ENCODE results near the gene SH3BP1.

SH3BP1 gene

GRCh38 chr22:37659066-37659896 is 19.8 kb downstream of the SH3BP1 start:
- DNase-seq: no peak

DNA sequence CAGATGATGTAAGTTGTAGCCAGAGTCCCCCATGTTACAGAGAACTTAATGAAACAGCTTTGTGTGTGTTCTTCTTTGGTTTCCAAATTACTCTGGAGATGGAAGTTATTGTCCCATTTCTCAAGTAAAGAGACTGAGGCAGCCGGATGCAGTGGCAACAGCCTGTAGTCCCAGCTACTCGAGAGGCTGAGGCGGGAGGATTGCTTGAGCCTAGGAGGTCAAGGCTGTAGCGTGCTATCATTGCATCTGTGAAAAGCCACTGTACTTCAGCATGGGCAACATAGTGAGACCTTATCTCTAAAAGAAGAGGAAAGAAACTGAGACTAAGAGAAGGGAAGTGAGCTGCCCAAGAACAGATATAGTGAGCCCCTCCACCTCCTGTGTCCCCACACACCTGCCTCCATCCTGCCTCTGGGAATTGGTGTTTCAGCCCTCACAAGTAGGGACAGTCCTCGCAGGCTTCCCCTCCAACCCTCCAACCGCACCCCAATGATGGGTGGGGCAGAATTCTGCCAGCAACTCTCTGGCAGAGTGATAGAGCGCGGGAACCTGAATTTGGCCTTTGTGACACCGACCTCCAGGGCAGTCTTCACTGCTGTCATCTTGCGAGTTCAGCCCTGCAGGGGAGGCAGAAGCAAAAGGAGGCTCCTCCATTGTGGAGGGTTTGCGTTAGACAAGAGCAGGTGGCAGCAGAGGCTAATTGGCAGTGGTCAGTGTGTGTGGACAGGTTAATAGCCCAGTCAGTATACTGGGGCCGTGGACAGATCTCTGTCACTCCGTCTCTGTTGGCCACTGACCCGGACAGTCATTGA is 20.6 kb downstream of the SH3BP1 start:
- DNase-seq: no peak

- no peak for DNase-seq
Observed at GRCh38 chr22:37660709-37661045, 21.2 kb downstream of the SH3BP1 start.

DNA sequence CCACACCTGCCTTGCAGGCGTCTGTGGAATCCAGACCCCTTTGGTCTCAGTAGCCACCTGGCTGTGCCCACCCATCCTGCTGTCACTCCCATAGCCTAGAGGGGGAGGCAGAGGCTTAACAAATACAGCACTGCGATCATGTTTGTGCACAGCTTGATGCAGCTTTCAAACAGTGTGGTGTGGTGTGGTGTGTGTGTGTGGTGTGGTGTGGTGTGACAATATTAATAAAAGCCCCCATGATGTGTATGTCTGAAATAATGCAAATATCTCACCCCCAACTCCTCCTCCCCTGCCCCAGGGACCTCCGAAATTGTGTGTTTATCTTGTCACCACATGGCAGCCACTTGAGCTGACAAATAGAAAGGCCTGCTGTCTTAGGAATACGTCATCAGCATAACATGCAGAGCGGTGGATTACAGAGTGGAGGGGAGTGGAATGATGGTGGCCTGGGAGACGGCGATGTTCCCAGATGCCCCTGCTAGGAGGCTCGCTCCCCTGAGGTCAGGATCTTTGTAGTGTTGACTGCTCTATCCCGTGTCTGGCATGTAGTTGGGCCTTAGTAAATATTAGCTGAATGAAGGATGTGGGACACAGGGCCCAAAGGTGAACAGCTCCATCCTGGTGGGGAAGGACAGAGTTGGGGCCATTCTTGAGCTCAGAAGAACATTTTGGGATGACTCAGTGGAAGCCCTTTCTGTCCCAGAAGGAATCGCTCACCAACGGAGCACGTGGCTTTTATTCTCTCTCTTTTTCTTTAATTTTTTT is 21.9 kb downstream of the SH3BP1 start:
- DNase-seq: peak; percentile 79

DNA sequence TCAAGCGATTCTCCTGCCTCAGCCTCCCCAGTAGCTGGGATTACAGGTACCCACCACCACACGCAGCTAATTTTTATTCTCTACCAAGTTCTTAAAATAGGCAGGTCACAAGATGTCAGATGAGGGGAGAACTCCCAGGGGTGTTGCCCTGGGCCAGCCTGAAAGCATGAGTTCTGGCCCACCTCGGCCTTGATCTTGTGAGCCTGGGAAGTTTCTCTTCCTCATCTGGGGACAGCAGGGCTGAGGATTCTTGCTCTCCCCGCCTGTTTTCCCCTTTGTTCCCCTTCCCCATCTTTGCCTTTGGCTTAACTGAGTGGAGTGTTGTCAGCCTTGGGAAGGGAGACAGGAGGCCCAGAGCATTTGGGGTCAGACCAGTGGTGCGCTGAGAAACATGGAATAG is 22.6 kb downstream of the SH3BP1 start:
- DNase-seq: no peak

DNA sequence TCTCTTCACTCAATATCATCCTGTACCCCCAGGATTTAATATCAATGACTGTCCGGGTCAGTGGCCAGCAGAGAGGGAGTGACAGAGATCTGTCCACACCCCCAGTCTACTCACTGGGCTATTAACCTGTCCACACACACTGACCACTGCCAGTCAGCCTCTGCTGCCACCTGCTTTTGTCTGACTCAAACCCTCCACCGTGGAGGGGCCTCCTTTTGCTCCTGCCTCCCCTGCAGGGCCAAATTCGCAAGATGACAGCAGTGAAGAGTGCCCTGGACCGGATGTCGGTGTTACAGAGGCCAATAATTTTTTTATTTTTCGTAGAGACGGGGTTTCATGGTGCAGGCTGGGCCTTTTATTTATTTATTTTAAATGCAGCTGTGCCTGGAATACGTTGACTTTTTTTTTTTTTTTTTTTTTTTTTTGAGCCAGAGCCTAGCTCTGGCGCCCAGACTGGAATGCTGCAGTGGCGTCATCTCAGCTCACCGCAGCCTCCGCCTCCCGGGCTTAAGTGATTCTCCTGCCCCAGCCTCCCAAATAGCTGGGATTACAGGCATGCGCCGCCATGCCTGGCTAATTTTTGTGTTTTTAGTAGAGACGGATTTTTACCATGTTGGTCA is 24.2 kb downstream of the SH3BP1 start:
- DNase-seq: peak; percentile 44

- DNase-seq: no peak
Observed at GRCh38 chr22:37664249-37665101, 25.0 kb downstream of the SH3BP1 start.

- no peak for DNase-seq
Observed at GRCh38 chr22:37665487-37665886, 26.0 kb downstream of the SH3BP1 start.

- peak; percentile 45 for DNase-seq
Observed at GRCh38 chr22:37669586-37669985, 30.1 kb downstream of the SH3BP1 start.

- DNase-seq: no peak
Observed at GRCh38 chr22:37672206-37672919, 32.9 kb downstream of the SH3BP1 start.

- no peak for DNase-seq
Observed at GRCh38 chr22:37672920-37673455, 33.5 kb downstream of the SH3BP1 start.

- DNase-seq: no peak
Observed at GRCh38 chr22:37674248-37674647, 34.8 kb downstream of the SH3BP1 start.

DNA sequence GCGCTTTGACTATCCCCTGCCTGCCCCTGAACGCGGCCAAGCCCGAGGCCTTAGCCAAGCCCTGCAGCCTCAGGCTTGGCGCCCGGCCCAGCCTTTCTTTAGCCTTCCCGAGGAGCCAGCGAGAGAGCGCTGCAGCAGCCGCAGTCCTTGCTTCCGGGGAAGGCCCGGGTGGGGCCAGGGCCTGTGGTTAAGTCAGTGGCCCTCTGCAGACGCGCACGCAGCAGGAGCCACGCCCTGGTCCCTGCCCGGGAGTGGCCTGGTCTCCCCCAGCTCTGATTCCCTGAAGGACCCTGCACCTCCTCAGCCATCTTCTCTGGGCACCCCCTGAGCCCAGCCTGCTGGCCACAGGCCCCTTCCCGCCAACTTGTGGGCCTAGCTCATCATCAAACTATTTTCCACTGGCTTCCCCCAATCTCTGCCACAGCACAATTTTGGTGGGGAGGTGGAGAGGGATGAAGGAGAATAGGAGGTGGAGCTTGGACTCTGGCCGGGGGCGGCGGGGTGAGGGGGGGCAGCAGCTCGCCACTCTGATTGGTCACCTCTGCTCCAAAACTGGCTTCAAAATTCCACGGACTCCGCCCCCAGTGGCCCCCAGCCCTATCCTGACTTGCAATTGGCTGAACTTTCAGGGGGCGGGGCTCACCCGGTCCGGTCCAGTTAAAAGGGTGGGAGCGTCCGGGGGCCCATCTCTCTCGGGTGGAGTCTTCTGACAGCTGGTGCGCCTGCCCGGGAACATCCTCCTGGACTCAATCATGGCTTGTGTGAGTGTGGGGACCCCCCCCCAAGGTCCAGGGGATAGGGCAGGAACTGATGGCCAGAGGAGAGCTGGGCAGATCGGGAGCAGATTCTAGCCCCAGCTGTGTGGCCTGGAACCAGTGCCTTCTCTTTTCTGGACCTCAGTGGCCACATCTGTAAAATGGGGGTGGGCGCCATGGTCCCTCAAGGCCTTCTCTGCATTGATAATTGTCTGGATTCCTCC is 35.8 kb downstream of the SH3BP1 start, which contains the start of gene LGALS1:
LGALS1 (plus strand) TSS at position 686 of the 979 bp plus-strand sequence; CDS start at position 753, 67 bp downstream.
- peak; percentile 99 for DNase-seq

- DNase-seq: peak; percentile 24
Observed at GRCh38 chr22:37675930-37676735, 36.7 kb downstream of the SH3BP1 start.

DNA sequence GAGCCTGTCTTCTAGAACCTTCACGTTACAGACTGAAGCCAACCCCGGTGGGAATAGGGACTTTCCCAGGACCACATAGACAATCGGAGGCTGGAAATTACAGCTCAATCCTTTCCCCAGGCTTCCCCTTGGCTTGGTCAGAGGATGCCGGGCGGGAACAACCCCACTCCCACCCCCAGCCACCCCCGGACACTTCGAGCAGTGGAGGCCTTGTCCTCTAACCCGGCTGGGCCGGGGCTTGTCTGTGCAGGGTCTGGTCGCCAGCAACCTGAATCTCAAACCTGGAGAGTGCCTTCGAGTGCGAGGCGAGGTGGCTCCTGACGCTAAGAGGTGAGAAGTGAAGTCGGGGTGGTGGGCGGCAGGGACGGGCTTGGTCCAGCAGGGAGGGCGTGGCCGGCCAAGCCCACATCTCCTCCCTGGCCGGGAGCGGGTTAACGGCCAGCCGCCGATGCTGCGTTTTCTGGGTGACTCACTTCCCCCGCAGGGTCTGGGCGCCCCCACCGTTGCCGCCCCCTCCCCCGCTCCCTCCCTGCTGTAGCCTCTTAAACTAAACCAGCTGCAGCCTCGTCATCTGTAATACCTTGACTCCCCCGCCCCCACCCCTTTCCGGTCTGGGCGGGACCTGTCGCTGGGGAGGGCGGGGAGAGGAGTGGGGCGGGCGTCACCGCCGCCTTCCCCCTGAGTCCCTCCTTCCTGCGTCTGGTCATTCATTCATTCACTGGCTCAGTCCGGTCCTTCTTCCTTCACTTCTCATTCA is 37.4 kb downstream of the SH3BP1 start:
- DNase-seq: peak; percentile 99

GRCh38 chr22:37677493-37677974 is 38.1 kb downstream of the SH3BP1 start:
- DNase-seq: no peak

GRCh38 chr22:37678372-37678771 is 38.9 kb downstream of the SH3BP1 start:
- DNase-seq: no peak
